Liver (tissue), 3 donors: ENCODE measurements around the gene DNAJB6.

Source experiments
- EGR1 ChIP-seq, 2 donors: IDR thresholded peaks; 2 replicates each; pipeline ENCODE4 v1.6.1; 2016 to 2018; ENCODE audit warnings: antibody characterized with exemption in 2 of 2, low read depth in 2 of 2
- FOXA1 ChIP-seq: IDR thresholded peaks from 2 replicates; pipeline ENCODE4 v1.6.1; 2016; ENCODE audit warnings: antibody characterized with exemption
- FOXA2 ChIP-seq: IDR thresholded peaks from 2 replicates; pipeline ENCODE4 v1.6.1; 2016; ENCODE audit warnings: antibody characterized with exemption
- RXRA ChIP-seq, 2 donors: IDR thresholded peaks; 2 replicates each; pipeline ENCODE4 v1.6.1; 2017 to 2018; ENCODE audit warnings: antibody characterized with exemption in 2 of 2, mild to moderate bottlenecking in 1 of 2
- SP1 ChIP-seq: IDR thresholded peaks from 2 replicates; pipeline ENCODE4 v1.6.1; 2018; ENCODE audit warnings: antibody characterized with exemption, mild to moderate bottlenecking
- TAF1 ChIP-seq: conservative IDR thresholded peaks from 2 replicates; pipeline ENCODE4 v1.6.1; 2016; ENCODE audit warnings: antibody characterized with exemption, mild to moderate bottlenecking
- YY1 ChIP-seq: IDR thresholded peaks from 2 replicates; pipeline ENCODE4 v1.6.1; 2016; ENCODE audit warnings: antibody characterized with exemption, mild to moderate bottlenecking
- TF ChIP-seq, protein P1 (sequence below): fragments of 150-350 bp; IDR thresholded peaks from 2 replicates; pipeline ENCODE4 v1.5.1; 2017; ENCODE audit warnings: improper control_type of control experiment, low read depth, low read length; ENCODE audit not compliant: missing input control
- TF ChIP-seq, protein P2 (sequence below): IDR thresholded peaks from 2 replicates; pipeline ENCODE4 v1.6.1; 2016; ENCODE audit warnings: antibody characterized with exemption
- TF ChIP-seq, protein P3 (sequence below): IDR thresholded peaks from 2 replicates; pipeline ENCODE4 v1.6.1; 2016; ENCODE audit warnings: antibody characterized with exemption, mild to moderate bottlenecking
- TF ChIP-seq, protein P4 (sequence below): IDR thresholded peaks from 2 replicates; pipeline ENCODE4 v1.6.1; 2016; ENCODE audit warnings: antibody characterized with exemption
- TF ChIP-seq, protein P5 (sequence below): IDR thresholded peaks from 2 replicates; pipeline ENCODE4 v1.6.1; 2016; ENCODE audit warnings: antibody characterized with exemption
- donor health status: healthy.
- donor health status: healthy.

DNA sequence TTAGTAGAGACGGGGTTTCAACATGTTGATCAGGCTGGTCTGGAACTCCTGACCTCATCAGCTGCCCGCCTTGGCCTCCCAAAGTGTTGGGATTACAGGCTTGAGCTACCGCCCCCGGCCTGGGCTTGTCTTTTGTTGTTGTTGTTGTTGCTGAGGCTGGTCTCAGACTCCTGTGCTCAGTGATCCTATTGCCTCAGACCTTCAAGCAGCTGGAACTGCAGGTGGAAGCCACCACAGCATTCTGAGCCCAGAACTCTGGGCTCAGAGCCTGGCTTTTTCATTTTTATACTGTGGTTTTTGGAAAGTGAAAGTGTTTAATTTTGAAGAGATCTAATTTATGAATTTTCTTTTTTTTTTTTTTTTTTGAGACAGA lies 16.2 kb upstream of the DNAJB6 start:
- TF ChIP-seq TAF1 = no peak
- TF ChIP-seq, protein P1, sequence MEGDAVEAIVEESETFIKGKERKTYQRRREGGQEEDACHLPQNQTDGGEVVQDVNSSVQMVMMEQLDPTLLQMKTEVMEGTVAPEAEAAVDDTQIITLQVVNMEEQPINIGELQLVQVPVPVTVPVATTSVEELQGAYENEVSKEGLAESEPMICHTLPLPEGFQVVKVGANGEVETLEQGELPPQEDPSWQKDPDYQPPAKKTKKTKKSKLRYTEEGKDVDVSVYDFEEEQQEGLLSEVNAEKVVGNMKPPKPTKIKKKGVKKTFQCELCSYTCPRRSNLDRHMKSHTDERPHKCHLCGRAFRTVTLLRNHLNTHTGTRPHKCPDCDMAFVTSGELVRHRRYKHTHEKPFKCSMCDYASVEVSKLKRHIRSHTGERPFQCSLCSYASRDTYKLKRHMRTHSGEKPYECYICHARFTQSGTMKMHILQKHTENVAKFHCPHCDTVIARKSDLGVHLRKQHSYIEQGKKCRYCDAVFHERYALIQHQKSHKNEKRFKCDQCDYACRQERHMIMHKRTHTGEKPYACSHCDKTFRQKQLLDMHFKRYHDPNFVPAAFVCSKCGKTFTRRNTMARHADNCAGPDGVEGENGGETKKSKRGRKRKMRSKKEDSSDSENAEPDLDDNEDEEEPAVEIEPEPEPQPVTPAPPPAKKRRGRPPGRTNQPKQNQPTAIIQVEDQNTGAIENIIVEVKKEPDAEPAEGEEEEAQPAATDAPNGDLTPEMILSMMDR = no peak
- TF ChIP-seq YY1 = no peak
- TF ChIP-seq, protein P2, sequence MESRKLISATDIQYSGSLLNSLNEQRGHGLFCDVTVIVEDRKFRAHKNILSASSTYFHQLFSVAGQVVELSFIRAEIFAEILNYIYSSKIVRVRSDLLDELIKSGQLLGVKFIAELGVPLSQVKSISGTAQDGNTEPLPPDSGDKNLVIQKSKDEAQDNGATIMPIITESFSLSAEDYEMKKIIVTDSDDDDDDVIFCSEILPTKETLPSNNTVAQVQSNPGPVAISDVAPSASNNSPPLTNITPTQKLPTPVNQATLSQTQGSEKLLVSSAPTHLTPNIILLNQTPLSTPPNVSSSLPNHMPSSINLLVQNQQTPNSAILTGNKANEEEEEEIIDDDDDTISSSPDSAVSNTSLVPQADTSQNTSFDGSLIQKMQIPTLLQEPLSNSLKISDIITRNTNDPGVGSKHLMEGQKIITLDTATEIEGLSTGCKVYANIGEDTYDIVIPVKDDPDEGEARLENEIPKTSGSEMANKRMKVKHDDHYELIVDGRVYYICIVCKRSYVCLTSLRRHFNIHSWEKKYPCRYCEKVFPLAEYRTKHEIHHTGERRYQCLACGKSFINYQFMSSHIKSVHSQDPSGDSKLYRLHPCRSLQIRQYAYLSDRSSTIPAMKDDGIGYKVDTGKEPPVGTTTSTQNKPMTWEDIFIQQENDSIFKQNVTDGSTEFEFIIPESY = no peak
- no peak for TF ChIP-seq FOXA2
- no peak for TF ChIP-seq FOXA1
- TF ChIP-seq SP1 = no peak
- TF ChIP-seq, protein P3, sequence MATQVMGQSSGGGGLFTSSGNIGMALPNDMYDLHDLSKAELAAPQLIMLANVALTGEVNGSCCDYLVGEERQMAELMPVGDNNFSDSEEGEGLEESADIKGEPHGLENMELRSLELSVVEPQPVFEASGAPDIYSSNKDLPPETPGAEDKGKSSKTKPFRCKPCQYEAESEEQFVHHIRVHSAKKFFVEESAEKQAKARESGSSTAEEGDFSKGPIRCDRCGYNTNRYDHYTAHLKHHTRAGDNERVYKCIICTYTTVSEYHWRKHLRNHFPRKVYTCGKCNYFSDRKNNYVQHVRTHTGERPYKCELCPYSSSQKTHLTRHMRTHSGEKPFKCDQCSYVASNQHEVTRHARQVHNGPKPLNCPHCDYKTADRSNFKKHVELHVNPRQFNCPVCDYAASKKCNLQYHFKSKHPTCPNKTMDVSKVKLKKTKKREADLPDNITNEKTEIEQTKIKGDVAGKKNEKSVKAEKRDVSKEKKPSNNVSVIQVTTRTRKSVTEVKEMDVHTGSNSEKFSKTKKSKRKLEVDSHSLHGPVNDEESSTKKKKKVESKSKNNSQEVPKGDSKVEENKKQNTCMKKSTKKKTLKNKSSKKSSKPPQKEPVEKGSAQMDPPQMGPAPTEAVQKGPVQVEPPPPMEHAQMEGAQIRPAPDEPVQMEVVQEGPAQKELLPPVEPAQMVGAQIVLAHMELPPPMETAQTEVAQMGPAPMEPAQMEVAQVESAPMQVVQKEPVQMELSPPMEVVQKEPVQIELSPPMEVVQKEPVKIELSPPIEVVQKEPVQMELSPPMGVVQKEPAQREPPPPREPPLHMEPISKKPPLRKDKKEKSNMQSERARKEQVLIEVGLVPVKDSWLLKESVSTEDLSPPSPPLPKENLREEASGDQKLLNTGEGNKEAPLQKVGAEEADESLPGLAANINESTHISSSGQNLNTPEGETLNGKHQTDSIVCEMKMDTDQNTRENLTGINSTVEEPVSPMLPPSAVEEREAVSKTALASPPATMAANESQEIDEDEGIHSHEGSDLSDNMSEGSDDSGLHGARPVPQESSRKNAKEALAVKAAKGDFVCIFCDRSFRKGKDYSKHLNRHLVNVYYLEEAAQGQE = no peak
- no peak for TF ChIP-seq RXRA (IDR thresholded peaks at IDR 0.05)
- TF ChIP-seq, protein P4, sequence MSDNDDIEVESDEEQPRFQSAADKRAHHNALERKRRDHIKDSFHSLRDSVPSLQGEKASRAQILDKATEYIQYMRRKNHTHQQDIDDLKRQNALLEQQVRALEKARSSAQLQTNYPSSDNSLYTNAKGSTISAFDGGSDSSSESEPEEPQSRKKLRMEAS = no peak
- TF ChIP-seq EGR1 (IDR thresholded peaks at IDR 0.05; ENCODE audit: low read depth in 2 of 2) = no peak
- TF ChIP-seq, protein P5, sequence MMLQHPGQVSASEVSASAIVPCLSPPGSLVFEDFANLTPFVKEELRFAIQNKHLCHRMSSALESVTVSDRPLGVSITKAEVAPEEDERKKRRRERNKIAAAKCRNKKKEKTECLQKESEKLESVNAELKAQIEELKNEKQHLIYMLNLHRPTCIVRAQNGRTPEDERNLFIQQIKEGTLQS = no peak
